Endothelial cell of umbilical vein (primary cell): ENCODE results near the gene BRD1. TPM values are rescaled to one million over a fixed set of nuclear protein-coding genes. Genes with fewer than 3 reads are reported as not detected.

Experiments used
- BruUV-seq: library from RNA; stranded (reverse); fragments of 400-500 nt; replicated peaks from 2 replicates; lab custom pipeline; 2021; lab: Mats Ljungman, UMichigan
- CTCF ChIA-PET: fragments of 300-600, 350-600 bp; sonication (Branson Sonifier 250); formaldehyde crosslinking; loops from one replicate; lab custom pipeline; 2021; ENCODE audit warnings: antibody characterized with exemption, inconsistent platforms; lab: Charles Lee
- POLR2A ChIA-PET: fragments of 300-600, 350-600 bp; sonication (Branson Sonifier 250); formaldehyde crosslinking; loops from one replicate; lab custom pipeline; 2021; ENCODE audit warnings: antibody characterized with exemption, inconsistent platforms; lab: Charles Lee
- DNase-seq: peaks from one replicate; pipeline ENCODE4 v3.0.0-alpha.2; 2011; ENCODE audit warnings: low read depth, low spot score
- FAIRE-seq: peaks from 2 replicates; lab custom pipeline; 2011; peaks lifted over from hg19 to GRCh38; lab: Jason Lieb, UNC
- H2AFZ ChIP-seq: 2 replicates; pipeline ENCODE4 v1.6.0; 2012; ENCODE audit warnings: low read depth, low read length, control low read depth, inconsistent platforms
- H3K27ac ChIP-seq: 2 replicates; pipeline ENCODE4 v1.5.1; 2011; ENCODE audit warnings: low read depth, mild to moderate bottlenecking, control low read depth, low read length, moderate library complexity; ENCODE audit not compliant: insufficient read depth
- H3K27me3 ChIP-seq, 2 experiments: 2 replicates each; pipeline versions ENCODE4 v1.6.0 to v1.6.1; 2011; ENCODE audit warnings: low read length in 2 of 2, mixed read lengths in 1 of 2; ENCODE audit not compliant: control insufficient read depth in 2 of 2, insufficient read depth in 2 of 2
- H3K36me3 ChIP-seq, 2 experiments: 2 replicates in 1 of 2; 3 replicates in 1 of 2; pipeline ENCODE4 v1.5.1; 2011; ENCODE audit warnings: low read length in 2 of 2, mild to moderate bottlenecking in 1 of 2, moderate library complexity in 1 of 2; ENCODE audit not compliant: control insufficient read depth in 2 of 2, insufficient read depth in 2 of 2; ENCODE audit errors: extremely low read depth in 1 of 2
- H3K4me1 ChIP-seq: 3 replicates; pipeline ENCODE4 v1.5.1; 2011; ENCODE audit warnings: mild to moderate bottlenecking, low read length; ENCODE audit not compliant: control insufficient read depth, insufficient read depth; ENCODE audit errors: extremely low read depth
- H3K4me2 ChIP-seq: 2 replicates; pipeline ENCODE4 v1.6.1; 2011; ENCODE audit warnings: low read length, control low read depth, mixed read lengths; ENCODE audit not compliant: insufficient read depth
- H3K4me3 ChIP-seq, 3 experiments: fragments of 200-600 bp in 1 of 3; sonication (generic), shearing (Covaris generic) in 1 of 3; replicated peaks in 1 of 3; 2 replicates each; pipeline ENCODE4 v1.5.1; 2011 to 2016; ENCODE audit warnings: control low read depth in 3 of 3, low read length in 3 of 3, mild to moderate bottlenecking in 2 of 3, inconsistent platforms in 1 of 3, low read depth in 1 of 3, moderate library complexity in 1 of 3; ENCODE audit not compliant: insufficient read depth in 1 of 3
- H3K79me2 ChIP-seq: 2 replicates; pipeline ENCODE4 v1.6.0; 2012; ENCODE audit warnings: low read length, inconsistent platforms; ENCODE audit not compliant: control insufficient read depth, insufficient read depth
- H3K9ac ChIP-seq: replicated peaks from 2 replicates; pipeline ENCODE3; 2011; ENCODE audit warnings: low read length, control low read depth; ENCODE audit not compliant: insufficient read depth; ENCODE audit errors: extremely low read depth
- H3K9me1 ChIP-seq: replicated peaks from 3 replicates; pipeline ENCODE4 v1.6.0; 2011; ENCODE audit warnings: mild to moderate bottlenecking, low read length; ENCODE audit not compliant: control insufficient read depth, insufficient read depth; ENCODE audit errors: extremely low read depth
- H3K9me3 ChIP-seq: replicated peaks from 2 replicates; pipeline ENCODE4 v1.5.1; 2012; ENCODE audit warnings: low read length, inconsistent platforms; ENCODE audit not compliant: control insufficient read depth, insufficient read depth
- H4K20me1 ChIP-seq: replicated peaks from 2 replicates; pipeline ENCODE3; 2011; ENCODE audit warnings: mild to moderate bottlenecking, low read length; ENCODE audit not compliant: control insufficient read depth, insufficient read depth; ENCODE audit errors: extremely low read depth
- FOS ChIP-seq: IDR thresholded peaks from 2 replicates; pipeline ENCODE4 v1.6.1; 2011; ENCODE audit warnings: mild to moderate bottlenecking, low read length, moderate library complexity, borderline replicate concordance; ENCODE audit not compliant: insufficient read depth
- GATA2 ChIP-seq: IDR thresholded peaks from 2 replicates; pipeline ENCODE4 v1.7.0; 2011; ENCODE audit warnings: low read depth, mild to moderate bottlenecking, moderate library complexity, mixed read lengths, low read length; ENCODE audit not compliant: insufficient read length, insufficient read depth
- JUN ChIP-seq: IDR thresholded peaks from 2 replicates; pipeline ENCODE4 v1.6.1; 2011; ENCODE audit warnings: borderline replicate concordance, low read depth; ENCODE audit not compliant: insufficient read length, insufficient read depth
- MAX ChIP-seq: IDR thresholded peaks from 2 replicates; pipeline ENCODE4 v1.6.1; 2011; ENCODE audit not compliant: insufficient read depth, insufficient read length
- POLR2A ChIP-seq: IDR thresholded peaks from 2 replicates; pipeline ENCODE4 v1.6.1; 2012; ENCODE audit warnings: low read depth, mild to moderate bottlenecking, control low read depth, low read length
- POLR2AphosphoS5 ChIP-seq: IDR thresholded peaks from 2 replicates; pipeline ENCODE4 v1.6.1; 2012; ENCODE audit warnings: low read depth, mild to moderate bottlenecking, control low read depth, low read length, moderate library complexity; ENCODE audit not compliant: insufficient read depth
- dilution Hi-C: fragments of 300-500 bp; cut with MboI; formaldehyde crosslinking; loops from one replicate; pipeline ENCODE4 v1.15.0; 2019; ENCODE audit warnings: low sequenced_read_pairs; ENCODE audit not compliant: extremely low pct_ligation_motif_present
- intact Hi-C: fragments of 100-400 bp; cut with micrococcal nuclease; formaldehyde crosslinking; loops from one replicate; pipeline ENCODE4 v1.10.0; 2022
- polyA plus RNA-seq, 4 experiments: library from polyadenylated mRNA; depleted of rRNA in 3 of 4; stranded (reverse) in 3 of 4; unstranded in 1 of 4; fragments of >200 nt; gene quantifications; 2 replicates each; pipeline versions ENCODE4 v1.2.1 to v1.2.3, GENCODE V29; 2011 to 2012; ENCODE audit warnings: missing spikeins in 1 of 4
- total RNA-seq: library from RNA; stranded (reverse); gene quantifications from 2 replicates; pipeline ENCODE4 v1.2.3, GENCODE V29; 2021

The BRD1 gene
- total and polyA plus RNA-seq, 2 donors (not counting 3 experiments of a cell fraction or from before 2014, with no cell fraction given): 8.1 to 41.1 TPM

GRCh38 chr22:49838771-49839717 is 11.4 kb upstream of the BRD1 start:
- no peak overlapping the region for H3K27ac ChIP-seq
- H4K20me1 ChIP-seq: no peaks in the 10 kb centered on the region
- DNase-seq (no peak), FAIRE-seq (no peak)
- no peaks in the 10 kb centered on the region for H3K9me1 ChIP-seq
- H3K9me3 ChIP-seq: no peaks in the 10 kb centered on the region
- H3K9ac ChIP-seq: no peak overlapping the region
- intact Hi-C loops: no loop called here
- CTCF ChIA-PET: no interaction called here
- no peaks in the 10 kb centered on the region for H3K36me3 ChIP-seq
- H3K79me2 ChIP-seq: no peaks in the 10 kb centered on the region
- no peak overlapping the region for H3K4me2 ChIP-seq
- TF ChIP-seq GATA2: no peak
- no peak for TF ChIP-seq POLR2A
- no peak for TF ChIP-seq MAX
- no peak for TF ChIP-seq JUN
- no peak for TF ChIP-seq POLR2AphosphoS5
- no peak for TF ChIP-seq FOS
- H3K4me3 ChIP-seq: no peak overlapping the region
- dilution Hi-C loops: no loop called here
- BruUV-seq: no TSS peak
- H3K4me1 ChIP-seq: no peaks in the 10 kb centered on the region
- no peak overlapping the region for H2AFZ ChIP-seq
- H3K27me3 ChIP-seq: peaks cover 10 to 14% of the 10 kb centered on the region in 2 experiments
- POLR2A ChIA-PET: no interaction called here
